NCI-H146 (cell line): ENCODE measurements around the gene KRABD2.
"Not testable (repeated sequence)": the region's sequence is repeated elsewhere in the genome, so short reads cannot be mapped to it uniquely, and the experiment has no call there.

ENCODE experiments used
- DNase-seq: peaks from one replicate; lab custom pipeline; 2025; lab: John Stamatoyannopoulos, UW

Gene KRABD2

GRCh38 chr17:8392674-8393469 lies 16.4 kb upstream of the KRABD2 start:
- DNase-seq = peak; percentile 52

DNA sequence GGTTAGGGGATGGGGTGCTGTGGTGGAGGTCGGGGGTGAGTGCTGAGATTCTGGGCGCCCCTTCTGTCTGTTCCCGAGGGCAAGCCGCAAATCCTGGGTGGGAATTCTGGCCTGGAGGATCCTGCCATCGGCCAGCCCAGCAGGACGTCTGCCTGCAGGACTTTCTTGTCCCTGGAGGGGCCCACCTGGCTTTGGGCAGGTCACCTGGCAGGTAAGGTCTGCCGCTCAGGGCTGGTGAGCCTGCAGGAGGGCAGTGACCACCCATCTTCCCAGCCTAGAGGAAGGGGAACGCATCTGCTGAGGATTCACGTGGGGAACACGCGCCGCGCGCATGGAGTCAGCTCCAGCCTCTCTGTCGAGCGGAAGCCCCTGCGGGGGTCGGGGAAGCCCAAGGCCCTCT lies 15.8 kb upstream of the KRABD2 start:
- peak; percentile 52 for DNase-seq

- DNase-seq = no peak
Observed at GRCh38 chr17:8391711-8392110, 15.2 kb upstream of the KRABD2 start.

DNA sequence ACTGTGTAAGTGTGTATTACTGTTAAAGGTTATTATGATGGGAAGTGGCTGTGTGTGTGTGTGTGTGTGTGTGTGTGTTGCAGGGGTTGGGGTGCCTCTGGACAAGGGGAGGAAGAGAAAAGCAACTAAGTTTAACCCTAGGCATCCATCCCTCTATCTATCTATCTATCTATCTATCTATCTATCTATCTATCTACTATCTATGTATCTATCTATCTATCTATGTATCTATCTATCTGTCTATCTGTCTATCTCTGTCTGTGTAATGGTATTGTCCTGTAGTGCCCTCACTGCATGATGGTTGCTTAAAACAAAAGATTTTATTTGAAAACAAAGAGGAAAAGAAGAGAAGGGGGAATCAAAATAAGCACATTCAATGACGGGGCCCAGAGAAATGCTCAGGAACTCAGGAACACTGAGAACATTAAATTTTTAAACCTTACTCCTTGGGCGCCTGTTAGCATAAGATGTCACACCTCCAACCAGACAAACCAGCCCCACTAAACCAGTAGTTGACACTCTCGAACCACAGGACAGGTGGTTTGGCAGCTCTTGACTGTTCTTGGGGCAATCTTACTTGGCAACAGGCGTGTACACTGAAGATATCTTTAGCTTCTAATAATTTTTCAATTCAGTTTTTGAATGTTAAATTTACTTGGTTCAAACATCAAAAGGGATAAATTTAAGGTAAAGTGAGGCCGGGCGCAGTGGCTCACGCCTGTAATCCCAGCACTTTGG lies 11.6 kb upstream of the KRABD2 start:
- DNase-seq = no peak

DNA sequence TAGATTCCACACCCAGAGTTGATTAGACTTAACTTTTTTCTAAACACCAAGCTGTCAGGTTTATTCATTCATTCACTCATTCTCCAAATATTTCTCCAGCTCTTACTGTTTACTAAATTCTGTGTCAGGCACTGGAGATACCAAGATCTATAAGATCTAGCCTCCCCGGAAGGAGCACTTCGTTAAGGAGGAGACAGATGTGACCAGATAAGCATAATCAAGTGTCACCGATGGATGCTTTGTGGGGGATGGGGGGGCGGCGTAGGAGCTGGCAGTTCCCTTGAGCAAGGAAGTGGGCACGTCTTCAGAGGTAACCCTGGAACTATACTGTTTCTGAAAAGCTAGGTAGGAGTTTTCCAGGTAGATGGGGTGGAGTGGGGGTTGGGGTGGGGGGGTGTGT lies 10.3 kb upstream of the KRABD2 start:
- no peak for DNase-seq

GRCh38 chr17:8384801-8385378 lies 8.4 kb upstream of the KRABD2 start:
- DNase-seq = no peak

- peak; percentile 98 for DNase-seq
Observed at GRCh38 chr17:8383143-8383822, 6.8 kb upstream of the KRABD2 start, which contains the start of gene RPL26. RPL26 (minus strand) TSS chr17:8383193; CDS start chr17:8382310, 883 bp downstream.

GRCh38 chr17:8382880-8383142 lies 6.3 kb upstream of the KRABD2 start:
- no peak for DNase-seq

DNA sequence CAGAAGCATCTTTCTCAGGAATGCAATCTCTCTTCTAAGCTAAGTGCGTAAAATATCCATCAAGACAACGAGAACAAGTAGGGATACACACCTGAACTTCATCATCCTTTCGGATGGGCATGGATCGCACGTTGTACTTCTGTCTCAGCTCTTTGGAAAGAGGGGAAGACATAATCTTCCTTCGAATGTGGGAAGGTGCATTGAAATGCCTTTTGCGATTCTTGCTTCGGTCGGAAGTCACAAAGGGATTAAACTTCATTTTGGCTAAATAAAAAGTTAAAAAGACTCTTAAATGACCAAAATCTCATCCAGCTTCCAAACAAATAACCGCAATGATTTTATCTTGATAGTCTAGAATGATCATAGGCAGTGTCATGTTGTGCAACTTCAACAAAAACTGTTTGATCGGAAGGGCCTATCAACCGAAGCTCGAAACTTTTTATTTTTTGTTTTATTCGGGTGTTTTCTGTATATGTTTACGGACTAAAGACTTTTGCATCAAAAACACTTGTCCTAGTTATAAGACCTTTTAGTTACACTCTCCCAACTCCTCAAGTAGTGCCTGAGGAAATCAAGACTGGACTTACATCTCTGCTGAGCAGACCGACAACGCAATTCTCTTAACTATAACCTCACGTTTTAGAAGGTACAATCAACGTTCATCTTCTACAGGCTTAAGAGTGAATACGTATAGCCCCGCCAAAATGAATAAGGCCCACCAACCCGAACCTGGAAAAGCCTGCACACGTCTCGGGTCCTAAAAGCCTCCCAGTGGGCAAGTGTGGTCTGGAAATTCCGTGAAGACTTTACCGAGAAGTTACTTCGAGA lies 5.8 kb upstream of the KRABD2 start:
- peak; percentile 37 for DNase-seq

GRCh38 chr17:8380049-8380448 lies 3.5 kb upstream of the KRABD2 start:
- no peak for DNase-seq

DNA sequence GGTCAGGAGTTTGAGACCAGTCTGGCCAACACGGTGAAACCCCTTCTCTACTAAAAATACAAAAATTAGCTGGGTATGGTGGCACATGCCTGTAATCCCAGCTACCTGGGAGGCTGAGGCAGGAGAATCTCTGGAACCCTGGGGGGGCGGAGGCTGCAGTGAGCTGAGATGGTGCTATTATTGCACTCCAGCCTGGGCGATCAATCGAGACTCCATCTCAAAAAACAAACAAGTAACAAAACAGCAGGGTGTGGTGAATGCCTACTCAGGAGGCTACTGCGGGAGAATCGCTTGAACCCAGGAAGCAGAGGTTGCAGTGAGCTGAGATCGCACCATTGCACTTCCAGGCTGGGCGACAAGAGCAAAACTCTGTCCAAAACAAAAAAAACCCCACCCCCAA lies 1.6 kb upstream of the KRABD2 start:
- DNase-seq = not testable (repeated sequence)

GRCh38 chr17:8377422-8377821 lies 918 bp upstream of the KRABD2 start:
- DNase-seq = no peak

DNA sequence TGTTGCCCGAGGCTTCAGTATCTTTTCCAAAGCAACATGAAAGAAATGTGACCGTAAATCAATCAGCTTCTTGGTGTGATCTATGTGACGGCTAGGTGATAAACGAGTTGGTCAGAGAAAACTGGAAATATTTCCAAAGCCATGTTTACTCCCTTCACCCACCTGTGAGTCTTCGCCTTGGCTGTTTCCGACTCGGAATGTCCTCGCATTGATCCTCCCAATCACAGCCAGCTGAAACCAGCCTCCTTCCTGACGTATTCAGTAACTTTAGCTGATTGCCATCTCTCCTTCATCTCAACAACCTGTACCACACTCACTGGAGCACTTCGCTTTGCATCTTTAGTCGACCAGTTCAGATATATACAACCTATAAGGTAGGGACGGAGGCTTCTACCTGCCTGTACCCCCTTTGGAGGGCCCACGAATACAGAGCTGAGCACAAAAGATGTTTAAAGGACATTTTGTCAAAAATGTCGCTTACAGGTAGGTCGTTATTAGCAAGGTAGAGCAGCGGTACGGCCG lies 705 bp downstream of the KRABD2 start:
- DNase-seq = peak; percentile 60

GRCh38 chr17:8373856-8374255 lies 2.6 kb downstream of the KRABD2 start:
- DNase-seq = not testable (repeated sequence)

DNA sequence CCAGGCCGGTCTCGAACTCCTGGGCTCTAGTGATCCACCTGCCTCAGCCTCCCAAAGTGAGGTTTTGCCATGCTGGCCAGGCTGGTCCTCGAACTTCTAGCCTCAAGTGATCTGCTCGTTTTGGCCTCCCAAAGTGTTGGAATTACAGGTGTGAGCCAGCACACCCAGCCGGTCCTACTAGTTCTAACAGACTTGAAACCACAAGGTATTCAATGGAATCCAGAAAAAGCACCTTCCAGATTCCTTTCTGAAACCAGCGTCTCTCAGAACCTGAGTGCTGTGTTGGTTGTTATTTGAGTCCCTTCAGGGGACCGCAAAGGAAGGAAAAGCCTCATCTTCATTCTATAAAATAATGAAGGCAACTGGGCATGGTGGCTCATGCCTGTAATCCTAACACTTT lies 4.1 kb downstream of the KRABD2 start:
- no peak for DNase-seq

- DNase-seq = no peak
Observed at GRCh38 chr17:8371786-8372185, 4.7 kb downstream of the KRABD2 start.

DNA sequence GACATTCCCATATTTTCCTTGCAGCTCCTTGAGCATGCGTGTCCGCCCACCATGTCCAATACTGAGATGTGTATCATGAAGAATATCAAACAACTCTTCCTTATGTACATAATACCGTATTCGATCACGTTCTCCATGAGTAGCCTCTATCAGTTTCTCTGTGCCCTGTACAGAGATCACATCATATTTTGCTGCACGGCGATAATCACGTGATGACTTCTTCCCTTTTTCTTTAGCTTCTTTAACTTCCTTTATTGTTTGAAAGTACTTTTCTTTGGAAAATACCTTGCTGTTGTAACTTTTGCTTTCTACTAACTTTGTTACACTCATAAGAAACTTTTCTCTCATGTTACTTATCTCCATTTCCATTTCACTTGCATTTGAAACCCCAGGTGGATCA lies 6.6 kb downstream of the KRABD2 start:
- no peak for DNase-seq

DNA sequence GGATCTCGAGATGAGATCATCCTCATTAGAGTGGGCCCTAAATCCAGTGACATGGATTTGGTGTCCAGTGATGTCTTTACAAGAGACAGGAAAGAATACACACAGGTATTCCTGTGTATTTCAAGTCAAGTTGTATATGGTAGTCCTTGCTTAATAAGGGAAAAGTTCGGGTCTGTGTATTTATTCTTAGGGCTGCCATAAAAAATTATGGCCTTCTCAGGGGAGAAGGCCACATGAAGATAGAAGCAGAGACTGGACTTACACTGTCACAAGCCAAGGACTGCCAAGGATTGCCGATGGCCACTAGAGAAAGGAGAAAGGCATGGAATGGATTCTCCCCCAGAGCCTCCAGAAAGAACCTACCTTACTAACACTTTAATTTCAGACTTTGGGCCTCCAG lies 8.3 kb downstream of the KRABD2 start:
- no peak for DNase-seq

DNA sequence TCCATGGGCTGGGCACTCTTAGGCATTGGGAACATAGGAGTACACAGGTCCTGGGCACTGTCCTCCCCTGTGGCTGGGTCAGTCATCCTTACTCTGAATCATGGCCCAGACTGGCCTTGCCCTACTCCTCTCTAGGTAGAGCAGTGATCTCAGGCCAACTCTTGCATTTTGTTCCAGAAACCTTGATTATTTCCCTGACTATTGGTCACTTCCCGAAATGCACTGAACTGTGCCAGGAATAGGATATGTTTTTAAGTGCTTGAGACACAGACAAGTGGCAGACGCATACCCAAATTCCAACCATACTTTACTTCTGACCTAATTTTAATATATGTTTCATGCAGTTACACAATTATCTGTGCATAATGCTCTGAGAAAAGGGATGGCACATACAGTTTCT lies 10.3 kb downstream of the KRABD2 start:
- no peak for DNase-seq

- DNase-seq = no peak
Observed at GRCh38 chr17:8365143-8365542, 11.4 kb downstream of the KRABD2 start.

DNA sequence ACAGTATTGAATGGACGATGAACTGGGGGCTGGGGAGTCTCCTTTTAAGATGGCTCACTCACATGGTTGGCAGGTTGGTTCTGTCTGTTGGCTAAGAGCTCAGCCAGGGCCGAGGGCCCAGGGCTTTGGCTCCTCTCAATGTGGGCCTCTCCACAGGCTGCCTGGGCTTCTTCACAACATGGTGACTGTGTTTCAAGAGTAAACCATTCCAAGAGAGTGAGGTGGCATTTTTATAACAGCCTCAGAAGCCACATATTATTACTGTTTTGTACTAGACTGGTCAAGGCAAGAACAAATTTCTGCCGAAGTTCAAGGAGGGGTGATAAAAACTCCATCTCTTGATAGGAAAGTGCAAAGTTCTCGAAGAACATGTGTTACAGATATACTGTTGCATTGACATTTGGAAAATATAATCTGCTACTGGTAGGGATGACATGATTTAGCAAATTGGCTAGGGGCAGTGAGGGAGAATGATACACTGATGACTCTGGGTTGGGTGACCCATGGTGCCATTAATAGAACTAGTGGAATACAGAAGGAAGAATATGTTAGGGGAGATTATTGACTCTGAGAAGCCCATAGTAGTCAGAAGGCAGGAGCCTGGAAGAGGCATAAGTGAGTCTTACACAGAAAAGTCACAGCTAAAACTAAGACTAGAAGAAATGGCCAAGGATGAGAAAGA lies 13.7 kb downstream of the KRABD2 start:
- DNase-seq = no peak
